HepG2 (cell line): ENCODE measurements around the gene PSMD2. TPM values are rescaled to one million over a fixed set of nuclear protein-coding genes. Genes with fewer than 3 reads are reported as not detected.

Experiments used
- HBP1 ChIP-seq: IDR thresholded peaks from 2 replicates; pipeline ENCODE4 v1.6.1; 2016; ENCODE audit warnings: low read depth, control low read depth
- HDAC2 ChIP-seq: sonication (generic); formaldehyde crosslinking; IDR thresholded peaks from 2 replicates; pipeline ENCODE4 v1.4.0; 2020; ENCODE audit warnings: missing genetic modification reagents
- NAIF1 ChIP-seq: sonication (generic); formaldehyde crosslinking; IDR thresholded peaks from 2 replicates; pipeline ENCODE4 v1.5.0; 2020; ENCODE audit warnings: mild to moderate bottlenecking, missing genetic modification reagents, borderline replicate concordance
- NCOA5 ChIP-seq: sonication (generic); formaldehyde crosslinking; IDR thresholded peaks from 2 replicates; pipeline ENCODE4 v1.4.0; 2020; ENCODE audit warnings: missing genetic modification reagents
- NR2F6 ChIP-seq, 2 experiments: IDR thresholded peaks; 2 replicates each; pipeline ENCODE4 v1.6.1; 2016; ENCODE audit warnings: antibody characterized with exemption in 1 of 2, mild to moderate bottlenecking in 1 of 2
- PAF1 ChIP-seq: IDR thresholded peaks from 2 replicates; pipeline ENCODE4 v1.6.1; 2016; ENCODE audit warnings: missing genetic modification reagents, missing compliant biosample characterization
- POLR2AphosphoS2 ChIP-seq: IDR thresholded peaks from 2 replicates; pipeline ENCODE4 v1.6.1; 2011; ENCODE audit warnings: low read depth, low read length, improper control_type of control experiment
- TMF1 ChIP-seq: sonication (generic); formaldehyde crosslinking; IDR thresholded peaks from 2 replicates; pipeline ENCODE4 v1.8.1; 2022; ENCODE audit warnings: low read depth, missing genetic modification reagents
- TOE1 ChIP-seq: sonication (generic); formaldehyde crosslinking; IDR thresholded peaks from 2 replicates; pipeline ENCODE4 v1.4.0; 2020; ENCODE audit warnings: mild to moderate bottlenecking, missing genetic modification reagents
- ZBTB3 ChIP-seq: sonication (generic); formaldehyde crosslinking; IDR thresholded peaks from 2 replicates; pipeline ENCODE4 v1.4.0; 2020; ENCODE audit warnings: low read depth, mild to moderate bottlenecking, moderate library complexity, missing genetic modification reagents, borderline replicate concordance
- ZMYM4 ChIP-seq: sonication (generic); formaldehyde crosslinking; IDR thresholded peaks from 2 replicates; pipeline ENCODE4 v1.8.1; 2023; ENCODE audit warnings: mild to moderate bottlenecking, missing genetic modification reagents
- ZNF275 ChIP-seq: sonication (generic); formaldehyde crosslinking; IDR thresholded peaks from 2 replicates; pipeline ENCODE4 v1.8.0; 2022; ENCODE audit warnings: missing genetic modification reagents, mild to moderate bottlenecking, inconsistent platforms, borderline replicate concordance
- ZNF276 ChIP-seq: sonication (generic); formaldehyde crosslinking; IDR thresholded peaks from 2 replicates; pipeline ENCODE4 v1.4.0; 2020; ENCODE audit warnings: mild to moderate bottlenecking, low read depth, missing genetic modification reagents
- ZNF335 ChIP-seq: sonication (generic); formaldehyde crosslinking; IDR thresholded peaks from 2 replicates; pipeline ENCODE4 v1.4.0; 2020; ENCODE audit warnings: missing genetic modification reagents
- ZNF33A ChIP-seq: sonication (generic); formaldehyde crosslinking; IDR thresholded peaks from 2 replicates; pipeline ENCODE4 v1.5.1; 2020; ENCODE audit warnings: missing genetic modification reagents, mild to moderate bottlenecking, moderate library complexity, borderline replicate concordance
- ZNF567 ChIP-seq: sonication (generic); formaldehyde crosslinking; IDR thresholded peaks from 2 replicates; pipeline ENCODE4 v1.8.1; 2023; ENCODE audit warnings: mild to moderate bottlenecking, missing genetic modification reagents, borderline replicate concordance
- ZNF589 ChIP-seq: sonication (generic); formaldehyde crosslinking; conservative IDR thresholded peaks from 2 replicates; pipeline ENCODE4 v1.8.0; 2022; ENCODE audit warnings: mild to moderate bottlenecking, moderate library complexity, missing genetic modification reagents
- ZNF766 ChIP-seq: sonication (generic); formaldehyde crosslinking; IDR thresholded peaks from 2 replicates; pipeline ENCODE4 v1.5.0; 2020; ENCODE audit warnings: missing genetic modification reagents, borderline replicate concordance
- ZNF788 ChIP-seq: sonication (generic); formaldehyde crosslinking; IDR thresholded peaks from 2 replicates; pipeline ENCODE4 v1.5.0; 2020; ENCODE audit warnings: mild to moderate bottlenecking, missing genetic modification reagents, borderline replicate concordance
- ZNF891 ChIP-seq: sonication (generic); formaldehyde crosslinking; IDR thresholded peaks from 2 replicates; pipeline ENCODE4 v1.5.0; 2020; ENCODE audit warnings: mild to moderate bottlenecking, missing genetic modification reagents
- ZSCAN21 ChIP-seq: sonication (generic); formaldehyde crosslinking; IDR thresholded peaks from 2 replicates; pipeline ENCODE4 v1.8.0; 2022; ENCODE audit warnings: mild to moderate bottlenecking, missing genetic modification reagents, moderate library complexity, borderline replicate concordance
- polyA plus RNA-seq, 8 experiments: library from polyadenylated mRNA; depleted of rRNA in 3 of 8; stranded (reverse) in 7 of 8; unstranded in 1 of 8; fragments of >200 nt; fragmentation: Illumina TruSeq in 4 of 8; extraction: Trizol in 4 of 8; gene quantifications; 2 replicates each; pipeline versions ENCODE4 v1.2.1 to v1.2.3, GENCODE V29; 2011 to 2016; ENCODE audit warnings: low read depth in 4 of 8, missing spikeins in 1 of 8, mixed read lengths in 1 of 8; ENCODE audit not compliant: insufficient read depth in 1 of 8
- total RNA-seq, 5 experiments: library from RNA; depleted of rRNA; stranded (reverse); fragments of >200 nt; fragmentation: Illumina TruSeq; extraction: Trizol; gene quantifications; 2 replicates each; pipeline ENCODE4 v1.2.3, GENCODE V29; 2016; ENCODE audit warnings: low read depth in 1 of 5

The PSMD2 gene
- total and polyA plus RNA-seq, 2 of the 13 experiments (the other 11 are each of a cell fraction or from before 2014, with no cell fraction given), result 125 to 200 TPM

- TF ChIP-seq NR2F6 (IDR thresholded peaks at IDR 0.05) (peak; percentile 35; the same call in 1 of the 2 replicates), NR2F6 (CRISPR knock-in tag; IDR thresholded peaks at IDR 0.05) (peak; percentile 49; the same call in 1 of the 2 replicates), TMF1 (CRISPR knock-in tag) (no peak), ZNF567 (CRISPR knock-in tag) (no peak), POLR2AphosphoS2 (no peak), ZMYM4 (CRISPR knock-in tag) (no peak; the same call in 1 of the 2 replicates), TOE1 (0 out of 2 replicates have a peak, but pooled peaks have one; percentile 80), ZNF891 (CRISPR knock-in tag) (no peak), ZBTB3 (no peak), PAF1 (no peak), ZNF276 (CRISPR knock-in tag) (no peak), ZNF589 (no peak), HDAC2 (CRISPR knock-in tag) (peak; percentile 10; the same call in 1 of the 2 replicates), NAIF1 (peak; percentile 52; the same call in 1 of the 2 replicates), ZSCAN21 (CRISPR knock-in tag) (peak; percentile 78), NCOA5 (CRISPR knock-in tag) (no peak), ZNF788 (no peak), ZNF33A (CRISPR knock-in tag) (0 out of 2 replicates have a peak, but pooled peaks have one; percentile 58), HBP1 (CRISPR knock-in tag) (peak; percentile 95), ZNF766 (0 out of 2 replicates have a peak, but pooled peaks have one; percentile 79), ZNF335 (CRISPR knock-in tag) (peak; percentile 29; the same call in 1 of the 2 replicates), ZNF275 (CRISPR knock-in tag) (no peak; the same call in 1 of the 2 replicates)
Measured at GRCh38 chr3:184298759-184299487, at the start of gene PSMD2 (continued).
